ENCODE data around the gene MAB21L3.

GRCh38 chr1:116131866-116132605 is 20.8 kb downstream of the MAB21L3 start:
- TF ChIP-seq POLR2A (IDR thresholded peaks at IDR 0.05; ENCODE audit: low read length) = peak; percentile 35
- TF ChIP-seq GATA1 (IDR thresholded peaks at IDR 0.05; ENCODE audit: low read depth, low read length) = no peak
